MCF 10A (cell line): ENCODE results near the gene HRG. TPM values are rescaled to one million over a fixed set of nuclear protein-coding genes. Genes with fewer than 3 reads are reported as not detected.
"Not testable (repeated sequence)": the region's sequence is repeated elsewhere in the genome, so short reads cannot be mapped to it uniquely, and the experiment has no call there.

ENCODE experiments used
- BruUV-seq: library from RNA; stranded (reverse); fragments of 400-500 nt; replicated peaks from 2 replicates; lab custom pipeline; 2021; lab: Mats Ljungman, UMichigan
- CTCF ChIA-PET: fragments of 300-600 bp; sonication (Branson Sonifier 250); formaldehyde crosslinking; extraction: SDS; loops from one replicate; lab custom pipeline; 2021; ENCODE audit warnings: antibody characterized with exemption, inconsistent platforms; lab: Yijun Ruan, JAX
- POLR2A ChIA-PET: fragments of 300-600, 350-650 bp; sonication (Branson Sonifier 250); formaldehyde crosslinking; extraction: SDS; loops from one replicate; lab custom pipeline; 2020; ENCODE audit warnings: antibody characterized with exemption, inconsistent platforms; lab: Yijun Ruan, JAX
- DNase-seq: peaks from one replicate; pipeline ENCODE4 v3.0.0-alpha.2; 2018; ENCODE audit not compliant: unreplicated experiment
- H3K27ac Mint-ChIP-seq: one replicate; pipeline ENCODE4 v1.8.0; 2022; ENCODE audit warnings: mild to moderate bottlenecking, low read depth, mixed read lengths; ENCODE audit not compliant: unreplicated experiment
- H3K27me3 Mint-ChIP-seq: one replicate; pipeline ENCODE4 v1.8.0; 2022; ENCODE audit warnings: mixed read lengths; ENCODE audit not compliant: insufficient read depth, unreplicated experiment
- H3K36me3 Mint-ChIP-seq: one replicate; pipeline ENCODE4 v1.8.0; 2022; ENCODE audit warnings: mild to moderate bottlenecking, moderate library complexity, mixed read lengths; ENCODE audit not compliant: insufficient read depth, unreplicated experiment
- H3K4me1 Mint-ChIP-seq: one replicate; pipeline ENCODE4 v1.8.0; 2022; ENCODE audit warnings: mixed read lengths; ENCODE audit not compliant: insufficient read depth, unreplicated experiment
- H3K4me3 Mint-ChIP-seq: one replicate; pipeline ENCODE4 v1.8.0; 2022; ENCODE audit warnings: mild to moderate bottlenecking, moderate library complexity, mixed read lengths; ENCODE audit not compliant: unreplicated experiment
- H3K9me3 Mint-ChIP-seq: one replicate; pipeline ENCODE4 v1.8.0; 2022; ENCODE audit warnings: mixed read lengths; ENCODE audit not compliant: unreplicated experiment
- intact Hi-C: fragments of 100-400 bp; cut with micrococcal nuclease; formaldehyde crosslinking; loops from 2 replicates; pipeline ENCODE4 v1.14.1; 2022
- total RNA-seq: library from RNA; stranded (reverse); gene quantifications from 2 replicates; pipeline ENCODE4 v1.2.3, GENCODE V29; 2022
- TF ChIP-seq, protein P1 (sequence below): fragments of 200-600 bp; IDR thresholded peaks from one replicate; pipeline ENCODE4 v1.8.0; 2022; ENCODE audit warnings: antibody characterized with exemption, mild to moderate bottlenecking; ENCODE audit not compliant: unreplicated experiment

The HRG gene
- total RNA-seq, 1 experiment from 2014 or later: 0.16 TPM

DNA sequence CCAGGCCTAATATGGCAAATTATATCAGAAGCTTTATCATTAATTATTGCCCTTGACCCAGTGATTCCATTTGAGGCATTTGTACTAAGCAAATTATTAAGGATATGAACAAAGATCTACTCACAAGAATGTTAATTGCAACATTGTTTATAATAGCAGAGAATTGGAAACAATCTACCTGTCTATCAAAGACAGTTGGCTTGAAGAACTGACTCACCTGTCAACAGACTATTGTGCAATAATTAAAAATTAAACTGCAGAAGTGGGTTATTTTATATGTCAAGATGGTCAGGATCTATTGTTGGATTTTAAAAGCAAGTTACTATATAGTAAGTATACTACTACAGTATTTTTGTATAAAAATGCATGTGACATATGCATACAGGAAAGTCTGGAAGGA is 32.3 kb upstream of the HRG start:
- Mint-ChIP-seq H3K9me3 (no peaks in the 10 kb centered on the region), H3K4me3 (no peak overlapping the region), H3K4me1 (peaks cover 10% of the 10 kb centered on the region), H3K36me3 (no peaks in the 10 kb centered on the region), H3K27me3 (no peaks in the 10 kb centered on the region), H3K27ac (no peak overlapping the region)
- intact Hi-C loops: no loop called here
- ChIA-PET POLR2A (interaction anchor here (0.7 to 3.1 kb wide), 8 partner anchors 8 to 150 kb away, joined by 3 to 11 read pairs (median 4); partner anchors contain the start of genes EIF4A2 and TBCCD1), CTCF (interaction anchor here (1.0 to 1.6 kb wide), 3 partner anchors 17 to 19 kb away, joined by 3 to 7 read pairs (median 4); no protein-coding TSS in a partner anchor)
- no TSS peak for BruUV-seq
- TF ChIP-seq, protein P1, sequence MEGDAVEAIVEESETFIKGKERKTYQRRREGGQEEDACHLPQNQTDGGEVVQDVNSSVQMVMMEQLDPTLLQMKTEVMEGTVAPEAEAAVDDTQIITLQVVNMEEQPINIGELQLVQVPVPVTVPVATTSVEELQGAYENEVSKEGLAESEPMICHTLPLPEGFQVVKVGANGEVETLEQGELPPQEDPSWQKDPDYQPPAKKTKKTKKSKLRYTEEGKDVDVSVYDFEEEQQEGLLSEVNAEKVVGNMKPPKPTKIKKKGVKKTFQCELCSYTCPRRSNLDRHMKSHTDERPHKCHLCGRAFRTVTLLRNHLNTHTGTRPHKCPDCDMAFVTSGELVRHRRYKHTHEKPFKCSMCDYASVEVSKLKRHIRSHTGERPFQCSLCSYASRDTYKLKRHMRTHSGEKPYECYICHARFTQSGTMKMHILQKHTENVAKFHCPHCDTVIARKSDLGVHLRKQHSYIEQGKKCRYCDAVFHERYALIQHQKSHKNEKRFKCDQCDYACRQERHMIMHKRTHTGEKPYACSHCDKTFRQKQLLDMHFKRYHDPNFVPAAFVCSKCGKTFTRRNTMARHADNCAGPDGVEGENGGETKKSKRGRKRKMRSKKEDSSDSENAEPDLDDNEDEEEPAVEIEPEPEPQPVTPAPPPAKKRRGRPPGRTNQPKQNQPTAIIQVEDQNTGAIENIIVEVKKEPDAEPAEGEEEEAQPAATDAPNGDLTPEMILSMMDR: no peak
- no peak for DNase-seq

DNA sequence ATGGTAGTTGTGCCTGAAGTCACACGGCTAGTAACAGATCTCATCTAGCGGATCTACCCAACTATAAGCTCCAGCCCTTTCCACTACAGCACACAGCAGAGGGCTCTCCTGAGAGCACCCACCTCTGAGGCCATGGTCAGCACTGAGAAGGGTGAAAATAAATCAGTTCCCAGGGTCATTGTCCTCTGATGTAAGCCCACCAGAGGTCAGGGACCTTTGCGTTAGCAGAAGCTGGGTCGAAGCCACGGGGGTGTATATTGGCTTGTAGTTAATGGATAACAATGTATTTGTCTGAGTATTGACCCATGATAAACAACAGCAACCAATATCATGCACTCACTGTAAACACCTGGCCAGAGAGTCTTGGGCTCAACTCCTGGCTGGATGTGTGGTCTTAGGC is 31.6 kb upstream of the HRG start:
- H3K27ac Mint-ChIP-seq, H3K9me3 Mint-ChIP-seq, H3K27me3 Mint-ChIP-seq, H3K4me3 Mint-ChIP-seq, H3K36me3 Mint-ChIP-seq, BruUV-seq, DNase-seq, intact Hi-C loops: not testable (repeated sequence)
- peaks cover 13% of the 10 kb centered on the region for H3K4me1 Mint-ChIP-seq
- ChIA-PET CTCF (interaction anchor here (1.1 to 3.5 kb wide), 3 partner anchors 17 to 20 kb away, joined by 3 to 18 read pairs (median 7); no protein-coding TSS in a partner anchor), POLR2A (interaction anchor here (1.5 to 3.1 kb wide), 2 partner anchors 44 to 149 kb away, joined by 4 to 11 read pairs; partner anchors contain the start of gene EIF4A2)

DNA sequence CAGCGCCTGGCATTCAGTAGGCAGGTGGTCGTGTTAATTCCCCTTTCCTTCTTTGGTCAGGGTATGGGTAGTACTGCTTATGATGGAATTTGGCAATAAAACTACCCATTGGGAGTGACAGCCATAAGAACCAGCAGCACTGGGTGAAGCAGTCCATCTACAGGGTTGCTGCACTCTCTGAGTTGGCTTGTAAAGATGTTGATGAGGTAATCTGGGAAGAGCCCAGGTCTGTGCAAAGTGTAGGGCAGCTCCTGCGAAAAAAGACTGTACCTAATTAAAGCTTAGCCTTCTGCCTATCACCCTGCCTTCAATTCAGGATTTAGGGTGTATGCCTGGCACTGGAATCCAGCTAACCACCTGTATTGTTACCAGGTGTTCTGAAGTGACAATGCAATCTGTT is 30.3 kb upstream of the HRG start:
- POLR2A ChIA-PET: interaction anchor here (1.1 kb wide), 1 partner anchor 10 kb away, joined by 3 read pairs; no protein-coding TSS in a partner anchor
- Mint-ChIP-seq H3K9me3 (no peaks in the 10 kb centered on the region), H3K36me3 (no peaks in the 10 kb centered on the region), H3K27ac (no peak overlapping the region), H3K4me1 (peaks cover 24% of the 10 kb centered on the region), H3K4me3 (no peak overlapping the region), H3K27me3 (no peaks in the 10 kb centered on the region)
- DNase-seq: no peak
- TF ChIP-seq, protein P1: no peak
- BruUV-seq: no TSS peak
- CTCF ChIA-PET: interaction anchor here (1.2 to 3.5 kb wide), 2 partner anchors 18 to 186 kb away, joined by 4 to 18 read pairs; no protein-coding TSS in a partner anchor
- intact Hi-C loops: no loop called here

DNA sequence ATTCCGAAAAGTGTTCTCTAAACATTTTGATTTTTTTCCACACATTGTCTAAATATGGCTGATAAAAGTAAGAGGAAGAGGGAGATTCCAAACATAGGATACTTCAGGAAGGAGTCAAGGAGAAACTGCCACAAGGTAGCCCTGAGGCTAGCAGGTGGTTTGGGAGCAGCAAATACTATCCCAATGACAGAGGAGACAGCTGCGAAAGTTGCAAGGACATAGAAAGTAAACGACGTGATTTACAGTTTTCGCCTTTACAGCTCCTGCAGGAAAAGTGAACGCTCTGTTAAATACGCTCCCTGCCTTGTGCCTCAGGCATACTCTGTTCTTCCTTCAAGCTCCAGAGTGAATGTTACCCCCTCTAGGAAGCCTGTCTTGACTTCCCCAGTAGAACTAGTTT is 29.3 kb upstream of the HRG start:
- TF ChIP-seq, protein P1: no peak
- Mint-ChIP-seq H3K27me3 (no peaks in the 10 kb centered on the region), H3K9me3 (no peaks in the 10 kb centered on the region), H3K4me3 (no peak overlapping the region), H3K4me1 (peaks cover 34% of the 10 kb centered on the region), H3K27ac (no peak overlapping the region), H3K36me3 (no peaks in the 10 kb centered on the region)
- no peak for DNase-seq
- intact Hi-C loops: no loop called here
- CTCF ChIA-PET: interaction anchor here (1.2 to 3.5 kb wide), 2 partner anchors 19 to 185 kb away, joined by 4 to 18 read pairs; no protein-coding TSS in a partner anchor
- BruUV-seq: no TSS peak
- POLR2A ChIA-PET: interaction anchor here (1.1 to 2.4 kb wide), 2 partner anchors 11 to 147 kb away, joined by 3 to 11 read pairs; partner anchors contain the start of gene EIF4A2
